A673 (cell line): ENCODE measurements around the gene TELO2. TPM values are rescaled to one million over a fixed set of nuclear protein-coding genes. Genes with fewer than 3 reads are reported as not detected.

Experiments
- BruUV-seq: library from RNA; stranded (reverse); fragments of 400-500 nt; replicated peaks from 2 replicates; lab custom pipeline; 2021; lab: Mats Ljungman, UMichigan
- CTCF ChIA-PET: fragments of 300-600 bp; sonication (Branson Sonifier 250); formaldehyde crosslinking; loops from one replicate; lab custom pipeline; 2022; ENCODE audit warnings: antibody characterized with exemption; lab: Charles Lee
- POLR2A ChIA-PET: fragments of 300-600 bp; sonication (Branson Sonifier 250); formaldehyde crosslinking; loops from one replicate; lab custom pipeline; 2022; ENCODE audit warnings: antibody characterized with exemption; ENCODE audit not compliant: low non-redundant PET; lab: Charles Lee
- DNase-seq: peaks from one replicate; pipeline ENCODE4 v3.0.0-alpha.2; 2015; ENCODE audit warnings: low spot score
- H3K27ac ChIP-seq: fragments of 200-600 bp; sonication (generic); 2 replicates; pipeline ENCODE4 v1.5.1; 2016; ENCODE audit warnings: mixed run types, low read depth, mild to moderate bottlenecking, mixed read lengths, antibody characterized with exemption, low read length; ENCODE audit not compliant: poor library complexity, severe bottlenecking
- H3K27me3 ChIP-seq: fragments of 200-600 bp; sonication (generic); replicated peaks from 2 replicates; pipeline ENCODE4 v1.6.1; 2017; ENCODE audit warnings: mixed run types, low read depth, mild to moderate bottlenecking, mixed read lengths, antibody characterized with exemption, low read length; ENCODE audit not compliant: insufficient read depth, poor library complexity
- H3K36me3 ChIP-seq: fragments of 200-600 bp; sonication (generic); 2 replicates; pipeline ENCODE4 v1.6.1; 2016; ENCODE audit warnings: mixed run types, mild to moderate bottlenecking, mixed read lengths, antibody characterized with exemption, low read length; ENCODE audit not compliant: insufficient read depth, poor library complexity, severe bottlenecking
- H3K4me1 ChIP-seq: fragments of 200-600 bp; sonication (generic); 2 replicates; pipeline ENCODE4 v1.6.1; 2017; ENCODE audit warnings: mixed run types, mild to moderate bottlenecking, mixed read lengths, antibody characterized with exemption, low read length; ENCODE audit not compliant: insufficient read depth, poor library complexity, severe bottlenecking
- H3K4me3 ChIP-seq: fragments of 200-600 bp; sonication (generic); 2 replicates; pipeline ENCODE4 v1.5.1; 2016; ENCODE audit warnings: low read depth, mixed run types, mild to moderate bottlenecking, mixed read lengths, low read length; ENCODE audit not compliant: poor library complexity, severe bottlenecking
- H3K9me3 ChIP-seq: fragments of 200-600 bp; sonication (generic); 2 replicates; pipeline ENCODE4 v1.6.1; 2016; ENCODE audit warnings: mixed run types, low read depth, mild to moderate bottlenecking, mixed read lengths, antibody characterized with exemption, low read length; ENCODE audit not compliant: poor library complexity, severe bottlenecking
- CTCF ChIP-seq: fragments of 300-800, 200-600 bp; sonication (generic); conservative IDR thresholded peaks from 2 replicates; pipeline ENCODE4 v1.5.1; 2017; ENCODE audit warnings: low read depth, mild to moderate bottlenecking, antibody characterized with exemption, low read length, moderate library complexity, mixed read lengths
- EZH2 ChIP-seq: fragments of 200-600 bp; sonication (generic); IDR thresholded peaks from 2 replicates; pipeline ENCODE4 v1.6.1; 2017; ENCODE audit warnings: borderline replicate concordance, low read depth, mild to moderate bottlenecking, mixed read lengths, antibody characterized with exemption, low read length; ENCODE audit not compliant: poor library complexity, severe bottlenecking
- intact Hi-C: fragments of 100-400 bp; cut with micrococcal nuclease; formaldehyde crosslinking; loops from one replicate; pipeline ENCODE4 v1.10.0; 2022; ENCODE audit not compliant: unreplicated experiment
- total RNA-seq: library from RNA; stranded (reverse); gene quantifications from 2 replicates; pipeline ENCODE4 v1.2.3, GENCODE V29; 2021

The TELO2 gene
- total RNA-seq, 1 experiment from 2014 or later, result 67.0 TPM

- intact Hi-C loops, result no loop called here
- no peaks in the 10 kb centered on the region for H3K9me3 ChIP-seq
- POLR2A ChIA-PET, result no interaction called here
- no peak for DNase-seq
- H3K36me3 ChIP-seq, result peaks cover under 1% of the 10 kb centered on the region
- no peak for TF ChIP-seq EZH2
- no peak for TF ChIP-seq CTCF
- no TSS peak for BruUV-seq
- H3K27ac ChIP-seq, result no peak overlapping the region
- H3K4me1 ChIP-seq, result no peaks in the 10 kb centered on the region
- no peak overlapping the region for H3K4me3 ChIP-seq
- CTCF ChIA-PET, result no interaction called here
- no peaks in the 10 kb centered on the region for H3K27me3 ChIP-seq
Observed at GRCh38 chr16:1557074-1557473, 63.9 kb downstream of the TELO2 start.

- CTCF ChIA-PET, result no interaction called here
- Histone ChIP-seq H3K36me3 (peaks cover 3% of the 10 kb centered on the region), H3K27me3 (no peaks in the 10 kb centered on the region), H3K9me3 (no peaks in the 10 kb centered on the region), H3K4me1 (no peaks in the 10 kb centered on the region), H3K27ac (no peak overlapping the region), H3K4me3 (no peak overlapping the region)
- DNase-seq, result no peak
- intact Hi-C loops, result no loop called here
- BruUV-seq, result no TSS peak
- POLR2A ChIA-PET, result no interaction called here
- TF ChIP-seq CTCF, result no peak
- no peak for TF ChIP-seq EZH2
Observed at GRCh38 chr16:1557576-1557975, 64.4 kb downstream of the TELO2 start.

- BruUV-seq, result no TSS peak
- TF ChIP-seq EZH2 (no peak), CTCF (no peak)
- ChIA-PET POLR2A (no interaction called here), CTCF (no interaction called here)
- no peak overlapping the region for H3K4me3 ChIP-seq
- H3K27ac ChIP-seq, result no peak overlapping the region
- DNase-seq, result no peak
- peaks cover 3% of the 10 kb centered on the region for H3K36me3 ChIP-seq
- intact Hi-C loops, result no loop called here
- no peaks in the 10 kb centered on the region for H3K27me3 ChIP-seq
- no peaks in the 10 kb centered on the region for H3K4me1 ChIP-seq
- no peaks in the 10 kb centered on the region for H3K9me3 ChIP-seq
Observed at GRCh38 chr16:1559446-1559975, 66.4 kb downstream of the TELO2 start.

Other genes with a start within 250 kb of the TELO2 start
- 1.7 and 2.3 TPM in 2 replicates for gene TPSD1, start 237.3 kb upstream of the TELO2 start, total RNA-seq
- 348 and 361 TPM in 2 replicates for gene UBE2I, start 183.7 kb upstream of the TELO2 start, total RNA-seq
- gene BAIAP3, start 159.7 kb upstream of the TELO2 start, total RNA-seq, result 2.0 and 3.7 TPM in 2 replicates
- gene TSR3, start 141.5 kb upstream of the TELO2 start, total RNA-seq, result 55.0 and 57.2 TPM in 2 replicates
- gene GNPTG, start 141.4 kb upstream of the TELO2 start, total RNA-seq, result 20.9 and 32.7 TPM in 2 replicates
- 86.7 and 88.5 TPM in 2 replicates for gene UNKL, start 78.7 kb upstream of the TELO2 start, total RNA-seq
- 17.8 and 19.5 TPM in 2 replicates for gene UQCC4, start 72.6 kb upstream of the TELO2 start, total RNA-seq
- gene PERCC1, start 62.3 kb upstream of the TELO2 start, total RNA-seq, result not detected in 2 replicates
- 1.2 and 1.6 TPM in 2 replicates for gene CCDC154, start 48.8 kb upstream of the TELO2 start, total RNA-seq
- gene CLCN7, start 18.3 kb upstream of the TELO2 start, total RNA-seq, result 82.2 and 89.3 TPM in 2 replicates
- gene PTX4, start 4.4 kb upstream of the TELO2 start, total RNA-seq, result not detected in 2 replicates
- gene TMEM204, start 40.3 kb downstream of the TELO2 start, total RNA-seq, result not detected in 2 replicates
- 21.8 and 34.6 TPM in 2 replicates for gene IFT140, start 118.7 kb downstream of the TELO2 start, total RNA-seq
- 33.0 and 38.4 TPM in 2 replicates for gene CRAMP1, start 119.0 kb downstream of the TELO2 start, total RNA-seq
- 197 and 200 TPM in 2 replicates for gene JPT2, start 184.9 kb downstream of the TELO2 start, total RNA-seq
- gene MAPK8IP3, start 212.8 kb downstream of the TELO2 start, total RNA-seq, result 66.9 and 69.2 TPM in 2 replicates